ENCODE results near the gene SCN4A. TPM values are rescaled to one million over a fixed set of nuclear protein-coding genes. Genes with fewer than 3 reads are reported as not detected.
"Not testable (repeated sequence)": the region's sequence is repeated elsewhere in the genome, so short reads cannot be mapped to it uniquely, and the experiment has no call there.

Gene SCN4A
- total and polyA plus RNA-seq, 2 of the 13 experiments (the other 11 are each of a cell fraction or from before 2014, with no cell fraction given) = 0.02 to 0.03 TPM

DNA sequence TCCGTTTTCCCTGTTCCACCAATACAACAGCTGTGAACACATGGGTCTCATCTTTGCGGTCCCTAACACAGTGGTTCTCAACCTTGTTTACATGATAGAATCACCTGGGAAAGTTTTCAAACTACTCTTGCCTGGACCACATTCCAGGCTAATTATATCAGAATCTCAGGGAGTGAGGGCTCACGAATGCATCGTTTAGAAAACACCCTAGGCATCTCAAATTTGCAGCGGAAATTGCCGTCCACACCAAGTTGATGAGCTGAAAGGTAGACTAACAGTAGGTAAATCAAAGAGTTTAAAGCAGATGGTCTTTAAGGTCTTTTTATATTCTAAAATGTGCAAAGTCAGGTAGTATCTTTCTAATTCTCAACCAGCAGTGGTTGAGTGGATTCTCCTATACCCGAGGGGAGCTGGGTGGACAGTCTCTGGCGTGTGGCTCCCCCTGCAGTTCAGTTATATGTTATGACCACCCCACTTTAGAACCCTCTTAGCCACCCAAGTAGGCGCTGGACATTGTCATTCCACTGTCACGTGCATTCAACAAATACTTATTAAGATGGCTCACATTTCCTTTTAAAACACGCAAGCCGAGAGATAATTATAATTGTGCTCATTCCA is 65.4 kb downstream of the SCN4A start:
- H3K27ac ChIP-seq (ENCODE audit: extremely low read length, insufficient read depth, low read length); BruUV-seq (replicated peaks); DNase-seq (ENCODE audit: low spot score); in situ Hi-C loops (cut with HindIII; ENCODE audit: extremely low pct_ligation_motif_present, low pct_unique_long_range_greater_than_20kb); FAIRE-seq; H2AFZ ChIP-seq (ENCODE audit: low read length); H3K4me2 ChIP-seq (ENCODE audit: low read depth, low read length); H3K36me3 ChIP-seq (replicated peaks in 1 of 2; ENCODE audit: control insufficient read depth in 1 of 2, insufficient read depth in 2 of 2, low read length in 2 of 2); H3K4me3 ChIP-seq (replicated peaks in 1 of 3; ENCODE audit: insufficient read depth in 1 of 3, low read depth in 2 of 3, low read length in 3 of 3); intact Hi-C loops (cut with micrococcal nuclease; ENCODE audit: unreplicated experiment); H3K9me3 ChIP-seq (ENCODE audit: low read length); POLR2A ChIA-PET; H3K9ac ChIP-seq (ENCODE audit: insufficient read depth, low read depth, low read length); H3K79me2 ChIP-seq (ENCODE audit: insufficient read depth, low read length); H3K4me1 ChIP-seq (ENCODE audit: insufficient read depth, low read length); CTCF ChIA-PET (ENCODE audit: low intra/inter-chr PET ratio, low total read pairs); H4K20me1 ChIP-seq (ENCODE audit: insufficient read depth, low read length): not testable (repeated sequence)
- WGBS (ENCODE audit: low lambda C conversion rate) = 10% methylated on average over 12 of the region's 12 CpGs
- H3K27me3 ChIP-seq (ENCODE audit: control insufficient read depth in 1 of 2, insufficient read depth in 2 of 2, low read length in 2 of 2) = peaks cover 4 to 26% of the 10 kb centered on the region in 2 experiments; a peak in 3 of 5 replicates
- ATAC-seq = peak; percentile 67; the same call in 2 of the 3 replicates
- TF ChIP-seq, protein P1, sequence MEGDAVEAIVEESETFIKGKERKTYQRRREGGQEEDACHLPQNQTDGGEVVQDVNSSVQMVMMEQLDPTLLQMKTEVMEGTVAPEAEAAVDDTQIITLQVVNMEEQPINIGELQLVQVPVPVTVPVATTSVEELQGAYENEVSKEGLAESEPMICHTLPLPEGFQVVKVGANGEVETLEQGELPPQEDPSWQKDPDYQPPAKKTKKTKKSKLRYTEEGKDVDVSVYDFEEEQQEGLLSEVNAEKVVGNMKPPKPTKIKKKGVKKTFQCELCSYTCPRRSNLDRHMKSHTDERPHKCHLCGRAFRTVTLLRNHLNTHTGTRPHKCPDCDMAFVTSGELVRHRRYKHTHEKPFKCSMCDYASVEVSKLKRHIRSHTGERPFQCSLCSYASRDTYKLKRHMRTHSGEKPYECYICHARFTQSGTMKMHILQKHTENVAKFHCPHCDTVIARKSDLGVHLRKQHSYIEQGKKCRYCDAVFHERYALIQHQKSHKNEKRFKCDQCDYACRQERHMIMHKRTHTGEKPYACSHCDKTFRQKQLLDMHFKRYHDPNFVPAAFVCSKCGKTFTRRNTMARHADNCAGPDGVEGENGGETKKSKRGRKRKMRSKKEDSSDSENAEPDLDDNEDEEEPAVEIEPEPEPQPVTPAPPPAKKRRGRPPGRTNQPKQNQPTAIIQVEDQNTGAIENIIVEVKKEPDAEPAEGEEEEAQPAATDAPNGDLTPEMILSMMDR (CRISPR knock-in tag; IDR thresholded peaks at IDR 0.05) = peak; percentile 21

DNA sequence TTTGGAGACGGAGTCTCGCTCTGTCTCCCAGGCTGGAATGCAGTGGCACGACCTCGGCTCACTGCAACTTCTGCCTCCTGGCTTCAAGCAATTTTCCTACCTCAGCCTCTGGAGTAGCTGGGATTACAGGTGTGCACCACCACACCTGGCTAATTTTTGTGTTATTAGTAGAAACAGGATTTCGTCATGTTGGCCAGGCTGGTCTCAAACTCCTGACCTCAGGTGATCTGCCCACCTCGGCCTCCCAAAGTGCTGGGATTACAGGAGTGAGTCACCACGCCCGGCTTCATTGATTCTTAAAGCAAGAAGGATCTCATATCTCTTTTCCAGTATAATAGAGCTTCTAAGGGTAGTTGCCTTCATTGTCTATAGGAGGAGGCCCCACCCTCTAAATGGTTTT is 67.9 kb downstream of the SCN4A start:
- H3K9me3 ChIP-seq (ENCODE audit: low read length); BruUV-seq (replicated peaks); H2AFZ ChIP-seq (ENCODE audit: low read length); H3K36me3 ChIP-seq (replicated peaks in 1 of 2; ENCODE audit: control insufficient read depth in 1 of 2, insufficient read depth in 2 of 2, low read length in 2 of 2); H4K20me1 ChIP-seq (ENCODE audit: insufficient read depth, low read length); POLR2A ChIA-PET; H3K4me1 ChIP-seq (ENCODE audit: insufficient read depth, low read length); H3K9ac ChIP-seq (ENCODE audit: insufficient read depth, low read depth, low read length); FAIRE-seq; DNase-seq (ENCODE audit: low spot score); H3K4me2 ChIP-seq (ENCODE audit: low read depth, low read length); H3K79me2 ChIP-seq (ENCODE audit: insufficient read depth, low read length); ATAC-seq; H3K4me3 ChIP-seq (replicated peaks in 1 of 3; ENCODE audit: insufficient read depth in 1 of 3, low read depth in 2 of 3, low read length in 3 of 3); in situ Hi-C loops (cut with HindIII; ENCODE audit: extremely low pct_ligation_motif_present, low pct_unique_long_range_greater_than_20kb); intact Hi-C loops (cut with micrococcal nuclease; ENCODE audit: unreplicated experiment); H3K27ac ChIP-seq (ENCODE audit: extremely low read length, insufficient read depth, low read length); CTCF ChIA-PET (ENCODE audit: low intra/inter-chr PET ratio, low total read pairs): not testable (repeated sequence)
- H3K27me3 ChIP-seq (ENCODE audit: control insufficient read depth in 1 of 2, insufficient read depth in 2 of 2, low read length in 2 of 2) = peaks cover 3 to 10% of the 10 kb centered on the region in 2 experiments; a peak in 3 of 5 replicates
- WGBS (ENCODE audit: low lambda C conversion rate) = 28% methylated on average over 8 of the region's 8 CpGs

All from HepG2 (cell line).